GM10266 (cell line): Measurements from ENCODE around the gene AKAP12.

Experiments
- DNase-seq: peaks from one replicate; pipeline ENCODE4 v3.0.0; 2012; ENCODE audit errors: extremely low spot score
- TF ChIP-seq, protein P1 (sequence below): IDR thresholded peaks from 2 replicates; pipeline ENCODE4 v1.5.1; 2012; ENCODE audit warnings: mild to moderate bottlenecking, low read depth; ENCODE audit not compliant: control insufficient read depth, insufficient read depth; ENCODE audit errors: missing control alignments

AKAP12 gene

GRCh38 chr6:151239603-151240035 is at the start of gene AKAP12:
AKAP12 (plus strand) TSS chr6:151239967; CDS start chr6:151240563, 596 bp downstream.
- no peak for DNase-seq
- TF ChIP-seq, protein P1, sequence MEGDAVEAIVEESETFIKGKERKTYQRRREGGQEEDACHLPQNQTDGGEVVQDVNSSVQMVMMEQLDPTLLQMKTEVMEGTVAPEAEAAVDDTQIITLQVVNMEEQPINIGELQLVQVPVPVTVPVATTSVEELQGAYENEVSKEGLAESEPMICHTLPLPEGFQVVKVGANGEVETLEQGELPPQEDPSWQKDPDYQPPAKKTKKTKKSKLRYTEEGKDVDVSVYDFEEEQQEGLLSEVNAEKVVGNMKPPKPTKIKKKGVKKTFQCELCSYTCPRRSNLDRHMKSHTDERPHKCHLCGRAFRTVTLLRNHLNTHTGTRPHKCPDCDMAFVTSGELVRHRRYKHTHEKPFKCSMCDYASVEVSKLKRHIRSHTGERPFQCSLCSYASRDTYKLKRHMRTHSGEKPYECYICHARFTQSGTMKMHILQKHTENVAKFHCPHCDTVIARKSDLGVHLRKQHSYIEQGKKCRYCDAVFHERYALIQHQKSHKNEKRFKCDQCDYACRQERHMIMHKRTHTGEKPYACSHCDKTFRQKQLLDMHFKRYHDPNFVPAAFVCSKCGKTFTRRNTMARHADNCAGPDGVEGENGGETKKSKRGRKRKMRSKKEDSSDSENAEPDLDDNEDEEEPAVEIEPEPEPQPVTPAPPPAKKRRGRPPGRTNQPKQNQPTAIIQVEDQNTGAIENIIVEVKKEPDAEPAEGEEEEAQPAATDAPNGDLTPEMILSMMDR, result no peak

DNA sequence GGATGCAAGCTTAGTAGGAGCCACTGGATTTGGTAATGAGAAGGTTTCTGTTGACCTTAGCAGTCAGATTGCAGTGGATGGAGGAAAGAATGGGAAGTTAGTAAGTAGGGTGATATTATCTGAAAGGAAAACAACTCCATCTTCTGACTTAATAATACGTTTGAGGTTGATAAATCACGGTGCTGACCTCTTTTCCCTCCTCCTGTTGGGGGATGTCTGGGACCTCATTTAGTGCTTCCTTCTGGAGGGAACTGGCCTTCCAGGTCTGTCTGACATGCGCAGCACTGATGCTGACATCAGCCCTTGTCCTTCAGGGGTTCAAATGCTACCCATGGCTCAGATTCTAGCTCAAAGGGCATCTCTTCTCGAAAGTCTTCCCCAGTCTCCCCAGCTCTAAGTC is 48.2 kb upstream of the AKAP12 start:
- TF ChIP-seq, protein P1, result no peak
- DNase-seq, result no peak

DNA sequence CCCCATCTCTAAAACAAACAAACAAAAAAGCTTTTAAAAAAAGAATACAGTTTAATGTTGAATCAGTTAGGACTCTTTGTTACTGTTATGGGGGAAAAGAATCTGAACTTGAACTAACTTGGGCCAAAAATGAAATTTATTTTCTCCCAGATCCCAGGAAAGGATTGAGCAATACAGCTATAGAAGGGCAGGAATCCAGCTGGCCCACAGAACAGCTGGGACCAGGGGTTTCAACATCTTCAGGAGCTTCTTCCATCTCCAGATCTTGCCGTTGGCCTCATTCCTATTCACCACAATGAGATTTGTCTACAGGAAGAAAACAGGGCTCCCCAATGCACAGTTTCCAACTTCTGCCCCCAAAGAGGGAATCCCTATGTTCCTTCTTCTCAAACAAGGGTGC is 43.2 kb upstream of the AKAP12 start:
- no peak for DNase-seq
- TF ChIP-seq, protein P1, result no peak

GRCh38 chr6:151197556-151197955 is 42.2 kb upstream of the AKAP12 start:
- TF ChIP-seq, protein P1, result no peak
- no peak for DNase-seq

DNA sequence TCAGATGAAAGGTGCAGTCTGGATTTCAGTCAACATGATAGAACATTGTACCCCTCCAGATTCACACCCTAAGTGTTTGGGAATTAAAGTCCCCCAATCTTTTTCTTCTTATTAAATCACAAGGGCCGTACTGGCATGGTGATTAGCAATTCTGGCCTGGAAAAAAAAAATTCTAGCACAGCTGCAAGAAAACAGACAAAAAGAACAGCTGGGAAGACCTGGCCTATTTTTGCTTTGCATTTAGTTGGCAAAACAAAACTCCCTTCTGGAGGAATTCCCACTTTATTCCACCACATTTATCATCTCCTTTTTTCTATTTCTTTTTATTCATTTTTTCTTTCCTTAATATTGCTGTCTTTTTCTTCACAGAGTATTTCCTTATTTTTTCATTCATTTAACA is 39.8 kb upstream of the AKAP12 start:
- TF ChIP-seq, protein P1, result no peak
- no peak for DNase-seq

DNA sequence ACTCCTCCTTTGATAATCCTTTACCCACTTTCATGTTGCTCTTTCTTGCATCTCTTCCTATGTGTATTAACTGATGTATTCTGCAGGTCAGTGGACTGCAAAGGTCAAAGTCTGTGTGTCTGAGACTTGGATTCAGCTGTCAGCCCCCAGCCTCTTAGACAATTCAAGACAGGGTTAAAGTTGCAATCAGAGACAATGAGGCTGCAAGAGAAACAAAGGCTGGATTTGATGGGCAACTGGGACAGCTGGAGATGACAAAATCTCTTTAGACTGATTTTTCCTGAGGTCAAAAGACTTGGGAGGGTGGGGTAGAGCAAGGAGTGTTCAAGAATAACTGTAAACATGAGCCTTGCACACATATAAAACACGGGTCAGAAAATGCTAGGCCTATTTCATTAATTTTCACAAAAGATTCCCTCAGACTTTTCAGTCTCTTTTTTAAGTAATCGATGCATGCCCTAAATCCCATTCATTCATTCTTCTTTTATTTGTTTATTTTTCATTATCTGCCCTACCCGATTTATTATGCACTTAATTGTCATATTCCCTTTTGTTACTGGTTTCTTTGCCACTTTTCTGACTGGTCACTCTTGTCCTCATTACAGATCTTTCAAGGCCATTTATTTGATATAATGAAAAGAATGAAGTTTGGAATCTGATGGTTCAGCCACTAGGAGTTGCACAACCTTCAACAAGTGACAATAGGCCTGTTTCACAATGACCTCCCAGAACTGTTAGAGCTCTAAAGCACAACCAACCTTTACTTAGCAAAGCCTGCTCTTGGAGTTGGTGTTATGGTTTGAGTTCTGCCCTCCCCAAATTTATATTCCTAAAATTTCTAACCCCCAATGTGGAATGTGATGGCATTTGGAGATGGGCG is 33.8 kb upstream of the AKAP12 start:
- TF ChIP-seq, protein P1, result no peak
- no peak for DNase-seq

DNA sequence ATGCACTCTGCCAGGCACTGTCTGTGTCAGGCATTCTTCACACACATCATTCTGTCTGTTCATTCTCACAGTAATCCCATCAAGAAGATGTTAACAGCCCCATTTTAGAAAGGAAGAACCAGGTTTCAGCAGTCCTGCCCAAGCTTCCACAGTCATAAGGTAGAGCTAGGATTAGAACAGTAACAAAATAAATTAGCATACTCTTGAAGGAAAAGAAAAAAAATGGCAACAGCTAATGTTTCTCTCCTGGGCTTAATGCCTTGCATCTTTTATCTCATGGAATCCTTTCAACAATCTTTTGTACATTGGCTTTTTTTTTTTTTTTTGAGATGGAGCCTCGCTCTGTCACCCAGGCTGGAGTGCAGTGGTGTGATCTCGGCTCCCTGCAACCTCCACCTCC is 32.1 kb upstream of the AKAP12 start:
- TF ChIP-seq, protein P1, result no peak
- no peak for DNase-seq
